Ascending aorta (tissue), 2 donors: ENCODE measurements around the gene METAP1D. TPM values are rescaled to one million over a fixed set of nuclear protein-coding genes. Genes with fewer than 3 reads are reported as not detected.

ENCODE experiments used
- DNase-seq, 2 donors: peaks; one replicate each; pipeline ENCODE4 v3.0.0-alpha.2; 2019; ENCODE audit warnings: low spot score in 2 of 2
- H3K27ac ChIP-seq, 2 donors: fragments of 200-600 bp; sonication (generic); one replicate each; pipeline ENCODE4 v1.5.1; 2016 to 2017; ENCODE audit warnings: mild to moderate bottlenecking in 1 of 2
- H3K27me3 ChIP-seq: fragments of 200-600 bp; sonication (generic); one replicate; pipeline ENCODE4 v1.5.1; 2017
- H3K36me3 ChIP-seq, 2 donors: fragments of 200-600 bp; sonication (generic); one replicate each; pipeline ENCODE4 v1.5.1; 2016
- H3K4me1 ChIP-seq, 2 donors: fragments of 200-600 bp; sonication (generic); one replicate each; pipeline ENCODE4 v1.5.1; 2016 to 2017; ENCODE audit warnings: mild to moderate bottlenecking in 1 of 2
- H3K4me3 ChIP-seq, 2 donors: fragments of 200-600 bp; sonication (generic); one replicate each; pipeline ENCODE4 v1.5.1; 2016 to 2017; ENCODE audit warnings: mild to moderate bottlenecking in 1 of 2
- H3K9me3 ChIP-seq, 2 donors: fragments of 200-600 bp; sonication (generic); one replicate each; pipeline ENCODE4 v1.5.1; 2016
- intact Hi-C: fragments of 100-400 bp; cut with DNase I; formaldehyde crosslinking; loops from one replicate; pipeline ENCODE4 v1.15.1; 2023
- total RNA-seq: library from RNA; depleted of rRNA; stranded (reverse); fragments of >200 nt; gene quantifications from one replicate; pipeline ENCODE4 v1.1.0, GENCODE V29; 2016
- TF ChIP-seq, protein P1 (sequence below), 3 experiments: fragments of 200-600 bp in 2 of 3; fragments of 450-650 bp in 1 of 3; sonication (generic) in 2 of 3; IDR thresholded peaks; one replicate each; pipeline ENCODE4 v1.5.1; 2016 to 2019; ENCODE audit warnings: antibody characterized with exemption in 3 of 3, mild to moderate bottlenecking in 1 of 3, moderate library complexity in 1 of 3

Gene METAP1D
- total RNA-seq, 1 donor from 2014 or later = not detected

DNA sequence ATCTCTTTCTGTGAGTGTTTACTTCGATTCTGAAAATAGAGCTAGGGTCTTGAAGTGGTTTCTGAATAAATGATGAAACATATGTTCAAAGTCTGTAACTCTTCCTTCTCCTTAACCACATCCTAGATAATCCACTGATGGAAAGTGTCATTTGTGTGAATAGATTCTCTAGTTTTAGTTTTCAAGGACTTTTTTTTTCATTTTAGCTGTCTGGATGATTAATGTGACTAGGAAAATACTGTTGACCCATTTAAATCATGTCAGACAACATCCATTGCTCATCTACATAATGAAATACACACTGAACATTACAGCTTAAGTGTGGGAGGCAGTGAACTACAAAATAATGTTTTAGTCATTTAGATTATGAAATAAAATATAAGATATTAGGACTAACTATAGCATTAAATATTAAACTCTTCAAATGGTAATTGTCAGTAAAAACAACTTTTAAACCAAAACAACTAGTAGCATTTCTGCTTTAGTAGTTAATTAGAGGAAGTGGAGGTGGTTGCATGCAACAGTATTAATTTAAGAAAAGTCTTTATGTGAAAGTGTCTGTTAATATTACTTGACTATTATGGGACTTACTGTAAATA, 46.4 kb downstream of the METAP1D start:
- H3K4me3 ChIP-seq = no peak overlapping the region
- H3K9me3 ChIP-seq = no peaks in the 10 kb centered on the region
- DNase-seq = no peak
- intact Hi-C loops = no loop called here
- no peaks in the 10 kb centered on the region for H3K4me1 ChIP-seq
- no peaks in the 10 kb centered on the region for H3K27me3 ChIP-seq
- H3K27ac ChIP-seq = no peak overlapping the region
- no peaks in the 10 kb centered on the region for H3K36me3 ChIP-seq
- TF ChIP-seq, protein P1, sequence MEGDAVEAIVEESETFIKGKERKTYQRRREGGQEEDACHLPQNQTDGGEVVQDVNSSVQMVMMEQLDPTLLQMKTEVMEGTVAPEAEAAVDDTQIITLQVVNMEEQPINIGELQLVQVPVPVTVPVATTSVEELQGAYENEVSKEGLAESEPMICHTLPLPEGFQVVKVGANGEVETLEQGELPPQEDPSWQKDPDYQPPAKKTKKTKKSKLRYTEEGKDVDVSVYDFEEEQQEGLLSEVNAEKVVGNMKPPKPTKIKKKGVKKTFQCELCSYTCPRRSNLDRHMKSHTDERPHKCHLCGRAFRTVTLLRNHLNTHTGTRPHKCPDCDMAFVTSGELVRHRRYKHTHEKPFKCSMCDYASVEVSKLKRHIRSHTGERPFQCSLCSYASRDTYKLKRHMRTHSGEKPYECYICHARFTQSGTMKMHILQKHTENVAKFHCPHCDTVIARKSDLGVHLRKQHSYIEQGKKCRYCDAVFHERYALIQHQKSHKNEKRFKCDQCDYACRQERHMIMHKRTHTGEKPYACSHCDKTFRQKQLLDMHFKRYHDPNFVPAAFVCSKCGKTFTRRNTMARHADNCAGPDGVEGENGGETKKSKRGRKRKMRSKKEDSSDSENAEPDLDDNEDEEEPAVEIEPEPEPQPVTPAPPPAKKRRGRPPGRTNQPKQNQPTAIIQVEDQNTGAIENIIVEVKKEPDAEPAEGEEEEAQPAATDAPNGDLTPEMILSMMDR (IDR thresholded peaks at IDR 0.05) = no peak

DNA sequence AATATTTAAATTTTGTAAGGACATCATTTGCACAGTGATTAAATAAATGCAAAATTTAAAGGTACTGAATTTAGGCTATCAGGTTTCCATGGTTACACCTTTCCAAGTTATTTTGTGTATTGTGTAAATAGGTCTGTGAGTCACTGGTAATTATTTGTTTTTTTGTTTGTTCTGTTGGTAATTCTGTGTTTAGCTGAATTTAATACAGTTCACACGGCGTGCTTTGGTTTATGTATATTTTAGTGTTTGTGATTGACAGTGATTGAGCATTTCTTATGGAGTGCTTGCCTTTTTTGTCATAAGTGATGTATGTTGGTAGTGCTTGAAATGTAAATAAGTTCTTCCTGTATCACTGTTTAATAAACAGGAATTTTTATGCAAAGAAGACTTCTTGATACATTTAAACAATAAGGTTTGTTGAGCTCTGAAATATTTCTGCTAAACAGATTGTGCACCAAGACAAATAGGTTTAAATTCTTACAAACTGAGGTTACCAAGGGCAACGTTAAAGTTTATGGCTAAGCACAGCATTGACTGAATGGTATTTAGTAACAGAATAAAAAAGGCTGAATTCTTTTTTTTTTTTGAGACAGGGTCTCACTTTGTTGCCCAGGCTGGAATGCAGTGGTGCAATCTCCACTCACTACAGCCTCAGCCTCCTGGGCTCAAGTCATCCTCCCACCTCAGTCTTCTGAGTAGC, 47.3 kb downstream of the METAP1D start:
- no peak overlapping the region for H3K4me3 ChIP-seq

DNA sequence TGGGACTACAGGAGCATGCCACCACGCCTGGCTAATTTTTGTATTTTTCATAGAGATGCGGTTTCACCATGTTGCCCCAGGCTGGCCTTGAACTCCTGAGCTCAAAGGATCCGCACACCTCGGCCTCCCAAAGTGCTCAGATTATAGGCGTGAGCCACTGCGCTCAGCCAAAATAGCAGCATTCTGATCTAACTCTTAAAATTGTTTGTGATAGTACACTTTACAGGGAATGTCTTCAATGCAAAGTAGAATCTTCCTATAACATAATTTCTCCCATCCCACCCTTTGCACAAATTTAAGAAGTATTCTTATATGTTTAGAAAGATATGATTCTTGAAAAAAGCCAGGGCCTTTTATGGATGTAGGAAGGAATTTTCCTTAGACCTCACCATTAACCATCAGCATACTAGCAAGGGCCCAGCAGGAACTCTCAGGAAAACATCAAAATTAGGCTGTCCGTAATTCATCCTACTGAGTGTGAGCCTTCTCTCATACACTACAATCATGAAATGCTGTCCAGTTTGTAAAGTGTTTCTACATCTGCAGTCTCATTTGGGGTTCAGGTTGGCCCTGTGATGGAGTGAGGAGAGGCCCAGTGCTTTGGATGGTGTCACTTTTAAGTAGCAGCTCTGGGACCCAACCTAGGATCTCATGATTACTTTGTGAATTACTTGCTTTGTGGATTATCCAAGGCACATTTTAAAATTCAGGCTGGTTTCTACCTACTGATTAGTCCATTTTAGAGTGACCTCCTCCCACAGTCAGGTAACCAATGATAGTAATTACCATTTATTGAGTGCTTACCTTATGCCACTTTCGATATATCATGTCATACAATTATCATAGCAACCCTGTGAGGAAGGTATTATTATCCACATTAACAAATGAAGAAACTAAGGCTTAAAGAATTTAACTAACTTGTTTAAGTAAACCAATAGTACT, 48.1 kb downstream of the METAP1D start:
- no peaks in the 10 kb centered on the region for H3K27me3 ChIP-seq
- no peak overlapping the region for H3K4me3 ChIP-seq
- no peak for DNase-seq
- no peaks in the 10 kb centered on the region for H3K9me3 ChIP-seq
- H3K36me3 ChIP-seq = no peaks in the 10 kb centered on the region
- intact Hi-C loops = no loop called here
- TF ChIP-seq, protein P1 (IDR thresholded peaks at IDR 0.05) = no peak
- no peak overlapping the region for H3K27ac ChIP-seq
- H3K4me1 ChIP-seq = no peaks in the 10 kb centered on the region

More for the DNA sequence above, 47.3 kb downstream of the METAP1D start:
- Histone ChIP-seq H3K4me1 (no peaks in the 10 kb centered on the region), H3K27me3 (no peaks in the 10 kb centered on the region), H3K36me3 (no peaks in the 10 kb centered on the region), H3K9me3 (no peaks in the 10 kb centered on the region), H3K27ac (no peak overlapping the region)
- intact Hi-C loops = no loop called here
- TF ChIP-seq, protein P1 (IDR thresholded peaks at IDR 0.05) = no peak
- DNase-seq = no peak

DNA sequence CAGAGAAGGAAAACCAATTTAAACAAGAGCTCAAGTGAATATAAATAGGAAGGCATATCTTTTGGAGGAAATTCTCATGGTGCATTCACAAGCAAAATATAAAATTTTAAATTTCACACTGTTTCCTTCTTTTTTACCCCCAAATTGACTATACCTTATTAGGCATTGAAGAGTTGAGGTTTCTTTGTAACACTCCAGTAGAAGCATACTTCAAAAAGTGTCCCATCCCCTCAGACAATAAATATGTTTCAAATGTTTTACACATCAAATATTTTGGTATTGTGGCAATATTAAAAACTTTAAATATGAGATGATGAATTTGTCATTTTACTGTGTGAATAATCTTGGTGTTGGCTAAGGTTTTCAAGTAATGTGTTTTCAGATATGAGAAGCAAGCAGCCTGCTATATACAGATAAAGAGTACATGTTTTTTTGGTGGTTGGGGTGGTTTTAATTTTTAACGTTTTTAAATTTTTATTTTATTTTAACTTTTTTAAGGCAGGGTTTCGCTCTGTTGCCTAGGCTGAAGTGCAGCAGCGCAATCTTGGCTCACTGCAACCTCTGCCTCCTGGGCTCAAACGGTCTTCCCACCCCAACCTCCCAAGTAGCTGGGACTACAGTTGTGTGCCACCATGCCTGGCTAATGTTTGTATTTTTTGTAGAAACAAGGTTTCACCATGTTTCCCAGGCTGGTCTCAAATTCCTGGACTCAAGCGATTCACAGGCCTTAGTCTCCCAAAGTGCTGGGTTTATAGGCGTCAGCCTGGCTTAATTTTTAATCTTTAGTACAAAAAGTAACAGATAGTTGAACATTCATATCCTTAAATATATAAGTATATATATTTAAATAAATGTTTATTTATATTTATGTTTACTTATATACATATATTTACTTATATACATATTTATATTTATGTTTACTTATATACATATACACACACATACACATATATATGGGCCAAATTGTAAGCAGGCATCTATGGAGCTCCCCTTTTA, 49.1 kb downstream of the METAP1D start:
- intact Hi-C loops = no loop called here
- Histone ChIP-seq H3K27ac (no peak overlapping the region), H3K4me1 (no peaks in the 10 kb centered on the region), H3K4me3 (no peak overlapping the region), H3K36me3 (no peaks in the 10 kb centered on the region), H3K27me3 (no peaks in the 10 kb centered on the region), H3K9me3 (no peaks in the 10 kb centered on the region)
- TF ChIP-seq, protein P1 (IDR thresholded peaks at IDR 0.05) = no peak
- no peak for DNase-seq
